ENCODE measurements around the gene NDUFAF2.
"Not testable (repeated sequence)": the region's sequence is repeated elsewhere in the genome, so short reads cannot be mapped to it uniquely, and the experiment has no call there.

The NDUFAF2 gene

DNA sequence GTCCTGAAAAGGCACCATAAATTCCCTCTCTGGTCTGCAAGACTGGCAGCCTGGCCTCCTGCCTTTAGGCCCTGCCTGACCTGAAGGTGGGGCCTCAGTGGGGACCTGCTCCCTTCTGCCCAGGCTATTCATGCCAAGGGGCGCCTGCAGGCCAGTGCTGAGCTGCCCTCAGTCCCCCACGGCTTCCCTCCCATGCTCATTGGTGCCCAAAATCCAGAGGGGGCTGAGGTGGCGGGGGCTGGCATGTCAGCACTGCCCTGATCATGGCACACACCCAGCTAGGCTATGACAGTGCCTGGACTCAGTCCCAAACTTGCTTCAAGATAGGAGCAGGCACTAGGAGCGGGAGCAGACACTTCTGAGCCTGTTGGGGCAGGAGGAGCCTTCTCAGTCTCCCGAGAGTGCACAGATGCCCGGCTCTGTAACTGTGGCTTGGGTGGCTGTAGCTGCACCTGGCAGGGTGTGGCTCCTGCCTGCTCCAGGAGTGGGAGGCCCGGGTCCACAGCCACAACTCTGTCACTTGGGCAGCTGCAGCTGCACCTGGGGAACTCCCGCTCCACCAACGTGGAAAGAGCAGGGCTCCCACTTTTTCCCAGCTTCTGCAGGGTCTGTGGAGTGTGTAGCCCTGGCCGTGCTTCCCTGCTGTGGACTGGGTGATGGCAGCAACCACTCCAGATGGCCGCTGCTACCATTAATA is 49.0 kb downstream of the NDUFAF2 start:
- no peak for DNase-seq

DNA sequence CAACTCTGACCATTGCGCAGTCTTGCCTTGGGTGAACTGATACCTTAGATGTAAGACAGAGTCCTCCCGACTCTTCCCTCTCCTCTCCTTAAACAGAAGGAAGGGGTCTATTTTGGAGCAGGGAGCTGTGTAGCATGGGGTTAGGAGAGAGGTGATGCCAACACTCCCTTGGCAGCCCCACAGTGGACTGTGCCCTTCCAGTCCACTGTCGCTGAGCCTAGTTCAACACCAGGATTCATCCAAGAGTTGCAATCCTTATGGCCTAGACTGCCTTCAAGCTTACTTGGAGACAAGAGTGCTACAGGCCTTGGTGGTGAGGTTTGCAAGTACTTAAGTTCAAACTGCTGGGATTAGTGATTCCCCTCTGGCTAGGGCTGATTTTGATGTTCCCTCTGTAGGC is 51.4 kb downstream of the NDUFAF2 start:
- no peak for DNase-seq

DNA sequence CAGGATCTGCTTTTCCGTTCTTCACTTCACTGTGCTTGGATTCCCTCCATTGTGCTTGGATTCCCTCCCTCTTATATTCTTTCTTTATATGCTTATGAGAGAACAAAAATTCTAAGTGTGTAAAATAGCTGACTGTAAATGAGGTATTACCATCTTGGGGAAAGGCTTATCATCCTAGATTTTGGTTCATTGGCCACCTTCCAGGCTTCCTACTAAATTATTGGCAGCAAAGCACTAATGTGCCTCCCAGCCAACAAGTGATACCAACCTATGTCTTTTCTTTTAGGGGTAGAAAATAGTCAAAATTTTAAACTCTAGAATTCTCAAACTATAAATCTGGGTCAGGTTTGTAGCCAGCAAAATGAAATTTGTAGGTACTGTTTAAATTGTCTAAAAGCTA is 52.7 kb downstream of the NDUFAF2 start:
- DNase-seq, result no peak

DNA sequence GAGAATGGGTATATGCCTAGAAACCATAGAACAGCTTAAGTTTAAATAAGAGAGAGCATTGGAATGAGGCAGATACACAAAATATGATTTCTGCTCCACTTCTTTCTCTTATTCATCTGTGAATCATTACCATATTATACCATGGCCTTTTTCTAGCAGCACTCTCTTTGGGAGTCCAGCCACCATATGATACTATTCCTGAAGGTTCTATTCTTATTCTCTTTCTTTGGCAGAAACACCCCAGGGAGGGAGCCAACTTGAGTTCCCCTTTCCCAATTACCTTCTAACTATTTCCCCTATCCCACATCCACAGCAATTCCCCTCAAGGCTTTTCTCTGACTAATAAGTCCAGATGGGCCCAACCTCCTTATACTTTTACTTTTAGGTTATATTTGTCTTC is 55.9 kb downstream of the NDUFAF2 start:
- no peak for DNase-seq

DNA sequence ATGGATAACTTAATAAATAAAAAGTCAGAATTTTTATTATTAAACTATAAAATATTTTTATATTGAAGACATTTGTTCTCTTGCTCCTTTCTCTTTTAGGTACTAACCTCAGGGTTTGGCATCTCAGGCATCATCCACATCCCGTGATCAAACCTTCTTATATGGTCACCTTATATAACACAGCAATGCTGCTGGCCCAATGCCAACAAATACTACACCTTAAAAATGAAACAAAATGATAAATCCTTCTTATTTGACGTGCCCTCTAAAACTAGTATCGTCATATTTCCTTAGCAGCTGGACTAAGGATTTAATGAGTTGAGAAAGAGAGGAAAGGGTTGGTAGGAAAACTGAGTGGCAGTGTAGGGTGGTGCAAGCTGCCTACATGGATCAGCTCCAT is 56.6 kb downstream of the NDUFAF2 start:
- DNase-seq, result no peak

DNA sequence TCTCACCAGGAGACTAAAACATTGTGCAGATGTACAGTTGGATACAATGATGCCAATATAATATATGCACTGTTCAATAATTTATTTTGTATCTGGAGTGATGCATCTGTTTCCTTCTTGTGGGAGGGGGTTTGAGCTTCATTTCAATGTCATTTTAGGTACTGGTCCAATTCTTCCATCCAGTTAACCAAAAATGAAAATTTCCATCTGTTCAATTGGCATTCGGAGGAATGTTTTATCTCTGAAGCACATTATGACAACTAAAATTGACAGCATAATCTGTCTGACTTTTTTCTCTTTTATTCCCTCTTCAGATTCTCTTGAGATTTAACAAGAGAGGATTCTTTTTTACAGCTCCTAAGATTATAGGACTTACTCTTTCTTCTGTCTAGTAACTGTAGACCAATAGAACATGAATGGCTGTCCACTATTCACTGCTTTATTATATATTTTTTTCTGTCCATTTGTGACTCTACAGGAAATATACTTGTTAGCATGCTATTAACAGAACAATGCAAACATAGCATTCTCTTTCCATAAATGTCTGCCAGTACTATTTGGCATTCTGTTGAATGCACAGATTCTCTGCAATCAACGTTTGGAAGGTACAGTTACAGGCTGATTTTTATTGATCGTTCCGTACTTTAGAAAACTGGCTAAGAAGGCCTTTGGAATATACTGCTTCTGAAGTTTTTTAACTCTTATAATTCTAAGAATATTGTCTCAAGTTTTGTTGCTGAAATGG is 57.8 kb downstream of the NDUFAF2 start:
- DNase-seq, result no peak

DNA sequence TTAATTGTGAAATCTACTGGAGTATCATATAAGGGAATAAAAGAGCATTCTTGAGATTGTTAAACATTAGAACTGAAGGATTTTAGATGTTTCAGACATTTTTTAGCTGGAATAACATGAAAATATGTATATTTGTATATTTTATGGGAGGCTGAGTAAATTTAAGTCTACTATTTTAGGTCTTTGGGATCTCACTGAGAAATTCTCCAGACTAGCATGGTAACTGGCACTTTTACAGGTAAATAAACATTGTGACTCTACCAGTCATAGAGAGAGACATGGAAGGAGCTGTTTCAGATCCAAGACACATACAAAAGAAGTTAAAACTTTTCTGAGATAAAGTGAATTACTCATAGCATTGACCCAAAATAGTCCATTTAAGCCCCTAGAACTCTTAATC is 59.4 kb downstream of the NDUFAF2 start:
- no peak for DNase-seq

DNA sequence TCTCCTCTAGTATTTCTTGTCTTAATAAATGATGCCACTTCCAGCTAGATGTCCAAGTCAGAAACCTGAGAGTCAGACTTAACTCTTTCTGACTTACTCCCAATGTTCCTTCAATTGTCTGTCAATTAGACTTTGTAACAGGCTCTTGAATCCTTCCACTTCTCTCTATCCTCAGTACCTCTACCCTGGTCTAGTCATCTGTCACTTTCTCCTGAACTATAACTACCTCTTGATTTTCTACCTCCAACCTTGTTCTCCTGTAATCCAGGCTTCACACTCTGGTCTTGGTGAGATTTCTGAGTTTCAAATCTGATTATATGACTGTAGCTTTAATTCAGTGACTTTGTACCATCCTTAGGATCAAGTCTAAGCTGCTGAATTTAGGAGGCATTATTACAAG is 64.9 kb downstream of the NDUFAF2 start:
- DNase-seq, result no peak

DNA sequence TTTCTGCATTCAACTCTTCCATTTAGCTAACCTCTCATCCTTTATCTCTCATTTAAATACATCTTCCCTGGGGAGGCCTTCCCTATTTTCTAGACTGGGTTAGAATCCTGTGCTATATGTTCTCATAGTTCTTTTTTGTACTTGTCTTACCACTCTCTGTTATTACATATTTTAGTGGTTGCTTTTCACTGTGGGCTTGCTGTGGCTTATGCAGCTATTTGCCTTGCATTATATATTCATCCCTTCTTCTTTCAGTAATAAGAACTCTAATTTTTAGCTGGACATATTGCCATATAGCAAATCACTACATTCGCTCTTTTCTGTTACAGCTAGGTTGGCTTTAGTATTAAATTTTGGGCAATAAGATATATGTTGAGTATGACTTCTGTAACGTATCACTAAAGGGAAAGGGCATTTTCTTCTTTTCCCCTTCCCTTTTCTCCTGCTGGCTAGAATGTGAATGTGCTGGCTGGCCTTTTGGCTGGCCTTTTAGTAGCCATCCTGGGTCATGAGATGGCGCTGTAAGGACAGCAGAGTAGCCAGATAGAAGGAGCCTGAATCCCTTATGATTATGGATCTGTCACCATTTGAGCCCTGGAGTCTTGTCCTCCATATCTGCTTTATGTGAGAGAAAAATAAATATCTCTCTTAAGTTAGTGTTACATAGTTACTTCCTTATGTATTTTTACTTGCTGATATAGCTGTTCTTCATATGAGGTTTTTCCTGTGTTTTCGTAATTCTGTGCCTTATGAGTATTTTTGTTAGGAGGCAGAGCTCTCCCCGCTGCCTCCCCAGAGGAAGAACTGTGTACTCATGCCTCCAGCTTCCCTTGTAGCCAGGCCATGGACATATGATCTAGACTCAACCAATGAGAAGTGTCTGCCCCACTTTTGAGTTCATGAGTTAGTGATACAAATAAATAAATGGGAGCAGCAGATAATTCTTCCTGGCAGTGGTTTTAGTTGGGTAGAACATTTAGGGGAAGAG is 65.8 kb downstream of the NDUFAF2 start:
- DNase-seq, result no peak

DNA sequence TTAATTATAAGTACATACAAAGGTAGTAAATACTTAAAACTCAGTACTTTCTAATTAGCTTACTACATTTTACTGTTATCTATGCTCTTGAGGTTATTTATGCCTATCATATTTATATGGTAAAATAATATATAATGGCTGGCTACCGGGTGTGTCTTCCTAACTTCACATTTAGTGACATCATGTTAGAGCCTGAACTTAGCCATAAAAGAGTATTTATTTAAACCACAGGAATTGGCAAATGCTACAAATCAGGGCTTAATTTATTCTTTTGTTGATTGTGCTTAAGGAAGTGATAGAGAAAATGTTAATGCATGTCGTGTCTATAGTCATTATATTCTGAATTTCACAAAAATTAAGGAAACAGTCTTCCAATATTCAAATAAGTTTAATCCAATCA is 73.1 kb downstream of the NDUFAF2 start:
- DNase-seq, result no peak

DNA sequence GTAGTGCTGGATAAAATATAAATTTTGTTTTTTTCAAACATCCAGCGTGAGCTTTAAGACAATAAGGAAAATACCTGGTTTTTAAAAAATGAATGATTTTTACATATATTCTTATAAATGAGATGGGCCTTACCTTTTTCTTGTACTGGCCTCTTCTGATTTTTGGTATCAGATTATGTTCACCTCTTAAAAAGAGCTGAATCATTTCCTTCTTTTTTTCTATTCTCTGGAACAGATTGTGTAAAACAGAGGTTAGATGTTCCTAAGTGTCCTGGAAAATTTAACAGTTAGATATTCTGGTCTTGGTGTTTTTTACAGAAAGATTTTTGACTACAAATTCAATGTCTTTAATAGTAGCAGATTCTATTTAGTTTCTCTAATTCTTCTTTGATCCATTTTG is 74.6 kb downstream of the NDUFAF2 start:
- DNase-seq, result no peak

DNA sequence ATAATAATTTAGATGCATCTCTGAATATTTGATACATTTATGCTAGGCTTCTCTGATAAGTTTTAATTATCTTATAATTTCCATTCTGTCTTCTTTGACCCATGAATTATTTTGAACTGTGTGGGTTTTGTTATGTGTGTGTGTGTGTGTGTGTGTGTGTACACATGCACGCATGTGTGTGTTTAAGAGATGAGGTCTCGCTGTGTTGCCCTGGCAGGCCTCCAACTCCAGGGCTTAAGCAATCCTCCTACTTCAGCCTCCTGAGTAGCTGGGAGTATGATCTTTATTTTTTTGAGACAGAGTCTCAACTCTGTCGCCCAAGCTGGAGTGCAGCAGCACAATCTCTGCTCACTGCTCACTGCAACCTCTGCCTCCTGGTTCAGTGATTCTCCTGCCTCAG is 75.4 kb downstream of the NDUFAF2 start:
- no peak for DNase-seq

DNA sequence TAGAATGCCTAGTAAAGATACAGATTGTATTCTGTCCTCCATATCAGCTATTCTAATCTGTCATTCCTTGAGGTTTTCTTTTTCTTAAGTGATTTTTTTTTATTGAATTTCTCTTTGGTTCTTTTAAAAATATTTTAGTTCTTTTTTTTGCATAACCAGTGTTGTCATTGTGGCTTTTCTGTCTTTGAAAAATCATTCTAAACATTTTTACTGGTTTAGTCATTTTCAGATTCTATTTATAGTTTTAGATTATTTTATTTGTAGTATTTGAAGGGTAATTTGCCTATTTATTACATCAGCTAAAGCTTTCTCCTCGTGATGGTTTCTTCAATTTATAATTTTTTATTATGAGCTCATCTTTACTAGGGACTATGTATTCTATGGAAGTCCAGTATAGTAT is 78.1 kb downstream of the NDUFAF2 start:
- DNase-seq, result no peak

DNA sequence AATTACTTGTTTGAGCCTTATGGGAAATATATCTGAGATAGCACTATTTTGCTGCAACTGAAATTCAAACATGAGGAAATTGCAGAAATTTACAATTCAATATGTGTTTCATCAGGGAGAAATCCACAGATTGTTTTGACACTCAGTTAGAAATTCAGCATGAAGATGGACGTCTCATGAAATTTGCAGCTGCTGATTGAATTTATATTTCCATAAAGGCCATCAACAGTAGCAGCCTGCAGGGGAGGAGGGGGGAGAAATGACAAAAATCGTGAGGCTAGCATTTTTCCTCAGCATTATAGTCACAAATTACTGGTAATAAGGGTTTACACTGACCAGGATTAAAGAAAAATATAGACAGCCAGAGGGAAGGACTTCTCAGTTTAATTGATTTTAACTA is 81.0 kb downstream of the NDUFAF2 start:
- no peak for DNase-seq

DNA sequence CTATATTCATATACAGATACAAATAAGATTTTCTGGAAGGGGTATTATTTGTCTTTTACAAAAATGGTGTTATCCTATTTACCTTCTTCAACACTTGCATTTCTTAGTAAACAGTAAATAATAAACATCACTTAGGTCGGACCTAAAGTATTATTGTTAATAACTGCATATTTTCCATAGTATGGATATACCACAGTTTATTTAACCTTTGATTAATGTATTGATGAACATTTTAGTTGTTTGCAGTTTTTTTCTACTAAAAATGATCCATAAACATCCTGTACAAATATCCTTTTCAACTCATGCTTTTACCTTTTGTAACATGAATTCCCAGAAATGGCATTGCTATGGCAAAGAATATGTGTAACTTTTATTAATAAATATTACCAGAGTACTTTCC is 83.4 kb downstream of the NDUFAF2 start:
- DNase-seq, result no peak

DNA sequence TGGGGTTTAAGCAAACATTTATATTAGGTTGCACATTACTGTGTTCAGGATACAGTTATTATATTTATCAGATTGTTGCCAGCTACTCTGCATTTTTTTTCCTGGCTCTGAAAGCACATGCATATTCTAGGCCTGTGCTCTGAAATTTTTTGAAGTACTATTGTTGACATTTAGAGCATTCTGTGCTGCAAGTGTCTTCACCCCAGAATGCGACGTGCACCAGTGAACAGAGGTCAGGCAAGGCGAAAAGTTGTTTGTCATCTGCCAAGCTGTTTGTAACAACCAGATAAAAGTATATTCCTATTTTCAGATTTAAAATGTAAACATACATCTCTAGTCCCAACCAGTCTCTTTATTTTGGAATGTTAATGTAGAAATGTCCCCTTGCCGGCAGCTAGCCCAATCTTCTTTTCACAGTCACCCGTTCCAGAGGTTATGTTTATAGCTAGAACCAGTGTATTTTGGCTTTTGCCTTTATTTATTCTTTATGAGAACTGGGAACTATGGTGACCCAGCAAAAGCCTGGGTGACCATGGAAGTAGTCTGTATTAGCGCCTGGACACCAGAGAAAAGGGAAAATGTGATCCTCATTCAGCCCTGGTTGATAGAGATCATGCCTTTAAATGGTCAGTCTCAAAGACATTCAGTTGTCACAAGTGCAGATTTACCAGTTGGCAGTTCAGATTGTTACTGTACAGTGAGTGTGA is 84.6 kb downstream of the NDUFAF2 start:
- DNase-seq, result no peak

DNA sequence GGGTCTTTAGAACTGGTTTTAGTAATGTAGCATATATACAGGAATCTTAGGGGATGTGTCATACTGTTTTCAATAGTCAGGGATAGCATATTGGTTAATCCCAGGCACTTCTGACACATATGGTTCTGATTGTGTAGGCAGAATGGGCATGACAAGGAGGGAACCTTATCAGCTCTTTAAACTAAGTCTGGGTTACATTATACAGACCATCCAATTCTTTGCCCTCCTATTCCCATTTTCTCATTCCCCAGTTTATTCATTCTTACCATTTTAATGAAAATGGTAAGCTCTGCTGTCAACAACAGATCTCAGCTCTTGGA is 85.1 kb downstream of the NDUFAF2 start:
- DNase-seq, result no peak

DNA sequence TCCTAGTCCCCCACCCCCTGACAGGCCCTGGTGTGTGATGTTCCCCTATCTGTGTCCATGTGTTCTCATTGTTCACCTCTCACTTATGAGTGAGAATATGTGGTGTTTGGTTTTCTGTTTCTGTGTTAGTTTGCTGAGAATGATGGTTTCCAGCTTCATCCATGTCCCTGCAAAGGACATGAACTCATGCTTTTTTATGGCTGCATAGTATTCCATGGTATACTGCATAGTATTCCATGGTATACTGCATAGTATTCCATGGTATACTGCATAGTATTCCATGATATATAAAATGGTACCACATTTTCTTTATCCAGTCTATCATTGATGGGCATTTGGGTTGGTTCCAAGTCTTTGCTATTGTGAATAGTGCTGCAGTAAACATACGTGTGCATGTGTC is 86.3 kb downstream of the NDUFAF2 start:
- not testable (repeated sequence) for DNase-seq

DNA sequence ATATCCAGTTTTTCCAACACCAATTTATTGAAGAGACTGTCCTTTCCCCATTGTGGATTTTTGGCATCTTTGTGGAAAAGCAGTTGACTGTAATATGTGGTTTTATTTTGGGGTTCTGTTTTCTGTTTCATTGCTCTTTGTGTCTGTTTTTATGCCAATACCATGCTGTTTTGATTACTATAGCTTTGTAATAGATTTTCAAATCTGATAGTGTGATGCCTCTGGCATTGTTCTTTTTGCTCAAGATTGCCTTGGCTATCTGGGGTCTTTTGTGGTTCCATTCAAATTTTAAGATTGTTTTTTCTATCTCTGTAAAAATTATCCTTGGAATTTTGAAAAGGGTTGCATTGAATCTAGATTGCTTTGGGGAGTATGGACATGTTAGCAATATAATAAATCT is 99.5 kb downstream of the NDUFAF2 start:
- DNase-seq, result no peak

DNA sequence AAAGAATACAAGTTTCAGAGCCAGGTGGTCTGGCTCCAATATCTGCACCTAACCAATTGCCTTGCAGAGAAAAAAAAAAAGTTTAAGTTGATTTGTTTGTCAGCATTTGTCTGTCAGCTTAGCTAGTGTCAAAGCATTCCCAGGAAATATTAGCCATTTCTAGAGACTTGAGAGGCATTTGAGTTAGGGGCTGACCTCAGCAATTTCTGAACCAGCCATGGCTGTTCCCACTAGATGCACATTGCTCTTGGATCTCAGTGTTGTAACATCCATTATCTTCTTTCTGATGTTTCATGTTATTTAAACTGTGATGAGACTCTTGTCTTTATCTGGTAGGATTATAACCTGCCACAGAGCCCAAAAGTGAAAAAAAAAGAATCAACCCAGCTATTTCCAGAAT is 102.3 kb downstream of the NDUFAF2 start:
- DNase-seq, result no peak

DNA sequence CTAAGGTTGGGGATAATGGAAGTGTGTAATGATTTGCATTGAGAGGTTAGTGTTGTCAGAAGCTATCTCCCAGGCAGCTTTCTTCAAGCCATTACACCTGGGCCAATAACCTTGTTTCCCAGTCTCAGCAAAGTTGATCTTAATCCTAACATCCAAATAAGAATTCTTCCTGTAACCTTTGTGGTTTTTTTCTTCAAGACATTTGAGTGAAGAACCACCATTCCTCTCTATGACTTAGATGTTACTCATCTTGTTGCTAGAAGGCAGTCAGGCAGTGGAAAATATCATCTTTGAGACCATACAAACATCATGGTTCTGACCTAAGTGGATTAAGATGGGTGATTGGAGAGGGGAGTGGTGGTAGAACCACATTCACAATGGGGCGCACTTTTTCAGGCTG is 103.5 kb downstream of the NDUFAF2 start:
- no peak for DNase-seq

DNA sequence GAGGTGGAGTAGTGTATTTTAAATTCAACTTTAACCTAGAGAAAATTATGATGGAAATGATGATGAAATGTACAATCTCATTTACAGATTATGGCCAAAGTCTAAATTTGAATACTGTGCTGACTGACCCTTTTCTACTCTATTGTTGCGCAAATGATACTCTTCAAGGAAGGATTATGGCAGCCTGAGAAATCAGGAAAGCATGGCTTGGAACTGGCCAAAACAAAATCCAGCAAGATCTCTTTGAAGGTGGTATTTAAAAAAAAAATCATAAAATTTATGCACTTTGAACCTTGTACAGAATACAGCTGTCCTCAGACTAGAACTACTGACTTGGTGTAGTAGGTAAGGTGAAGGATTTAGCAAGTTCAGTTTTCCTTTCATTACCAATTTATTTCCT is 105.3 kb downstream of the NDUFAF2 start:
- DNase-seq, result no peak

DNA sequence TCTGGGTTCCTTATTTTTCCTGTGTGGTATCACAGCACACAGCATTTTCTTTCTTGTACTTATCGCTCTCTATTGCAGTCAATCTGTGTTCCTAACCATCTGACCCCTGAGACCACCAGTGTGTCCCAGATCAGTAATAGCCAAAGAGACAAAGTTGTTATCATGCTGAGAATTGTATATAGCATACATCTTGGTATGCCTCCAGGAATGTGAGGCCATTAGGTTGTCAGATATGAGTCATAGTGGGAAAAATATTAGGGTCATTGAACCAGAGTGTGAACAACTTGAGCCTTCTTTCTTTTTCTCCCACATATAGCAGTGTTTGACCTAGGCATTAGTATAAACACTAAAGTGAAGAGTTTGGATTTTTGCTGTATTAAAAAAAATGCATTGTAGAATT is 106.3 kb downstream of the NDUFAF2 start:
- DNase-seq, result no peak
